WI38 (cell line): ENCODE results near the gene XBP1.
A peak's percentile ranks its signal among the peaks of the same experiment; 100 is the strongest.
"Not testable (repeated sequence)": the region's sequence is repeated elsewhere in the genome, so short reads cannot be mapped to it uniquely, and the experiment has no call there.

Experiments used
- H3K4me3 ChIP-seq: 2 replicates; pipeline ENCODE4 v1.5.1; 2011; ENCODE audit warnings: low read depth, mild to moderate bottlenecking, control low read depth, low read length
- CTCF ChIP-seq: IDR thresholded peaks from 2 replicates; pipeline ENCODE4 v1.5.1; 2012; ENCODE audit warnings: low read depth, mild to moderate bottlenecking, control low read depth, low read length

Gene XBP1

GRCh38 chr22:28833276-28833923, 33.0 kb upstream of the XBP1 start:
- no peak for TF ChIP-seq CTCF
- no peak overlapping the region for H3K4me3 ChIP-seq

- no peak for TF ChIP-seq CTCF
These were observed 32.4 kb upstream of the XBP1 start for GRCh38 chr22:28832731-28833130.

GRCh38 chr22:28831140-28832072, 31.0 kb upstream of the XBP1 start:
- no peak overlapping the region for H3K4me3 ChIP-seq
- TF ChIP-seq CTCF: no peak

More at GRCh38 chr22:28832731-28833130, 32.4 kb upstream of the XBP1 start:
- H3K4me3 ChIP-seq: no peak overlapping the region

- no peak overlapping the region for H3K4me3 ChIP-seq
- TF ChIP-seq CTCF: no peak
These were observed 30.1 kb upstream of the XBP1 start for GRCh38 chr22:28830441-28830840.

- peak; percentile 93 for TF ChIP-seq CTCF
- no peak overlapping the region for H3K4me3 ChIP-seq
These were observed 29.2 kb upstream of the XBP1 start for GRCh38 chr22:28829358-28830181.

GRCh38 chr22:28826921-28827320, 26.6 kb upstream of the XBP1 start:
- TF ChIP-seq CTCF: no peak
- H3K4me3 ChIP-seq: no peak overlapping the region

GRCh38 chr22:28826430-28826829, 26.1 kb upstream of the XBP1 start:
- not testable (repeated sequence) for H3K4me3 ChIP-seq

GRCh38 chr22:28824455-28824854, 24.1 kb upstream of the XBP1 start:
- not testable (repeated sequence) for H3K4me3 ChIP-seq
